ENCODE data around the gene CXCL12. TPM values are rescaled to one million over a fixed set of nuclear protein-coding genes. Genes with fewer than 3 reads are reported as not detected.

The CXCL12 gene
- total RNA-seq, 1 experiment from 2014 or later, result not detected

GRCh38 chr10:44347609-44348400 lies 37.1 kb downstream of the CXCL12 start:
- no peaks in the 10 kb centered on the region for H3K9me3 ChIP-seq (ENCODE audit: low read length)
- H4K20me1 ChIP-seq (ENCODE audit: insufficient read depth, low read depth, low read length), result no peaks in the 10 kb centered on the region
- H3K9me2 ChIP-seq (replicated peaks; ENCODE audit: insufficient read depth, low read length), result no peaks in the 10 kb centered on the region
- no peak overlapping the region for H3K4me3 ChIP-seq (ENCODE audit: low read length)
- no peaks in the 10 kb centered on the region for H3K36me3 ChIP-seq (ENCODE audit: insufficient read depth, low read length)
- H3K79me2 ChIP-seq (ENCODE audit: low read length), result no peaks in the 10 kb centered on the region
- H3K27me3 ChIP-seq (ENCODE audit: low read length), result 0 out of 2 replicates have a peak, but pooled peaks cover 2% of the 10 kb centered on the region
- H2AFZ ChIP-seq (ENCODE audit: low read length), result no peak overlapping the region
- H3K4me1 ChIP-seq (ENCODE audit: low read length), result peaks cover 9% of the 10 kb centered on the region
- no peak overlapping the region for H3K4me2 ChIP-seq (ENCODE audit: low read depth, low read length, poor library complexity, severe bottlenecking)
- no peak overlapping the region for H3K27ac ChIP-seq (ENCODE audit: low read length)
- H3K9ac ChIP-seq (ENCODE audit: low read length), result no peak overlapping the region
- DNase-seq, result no peak

- Histone ChIP-seq H3K9ac (ENCODE audit: low read length) (no peak overlapping the region), H3K4me1 (ENCODE audit: low read length) (no peaks in the 10 kb centered on the region), H3K9me3 (ENCODE audit: low read length) (no peaks in the 10 kb centered on the region), H3K79me2 (ENCODE audit: low read length) (no peaks in the 10 kb centered on the region), H3K4me3 (ENCODE audit: low read length) (no peak overlapping the region), H3K4me2 (ENCODE audit: low read depth, low read length, poor library complexity, severe bottlenecking) (no peak overlapping the region), H2AFZ (ENCODE audit: low read length) (no peak overlapping the region), H3K27ac (ENCODE audit: low read length) (no peak overlapping the region), H3K36me3 (ENCODE audit: insufficient read depth, low read length) (no peaks in the 10 kb centered on the region), H4K20me1 (ENCODE audit: insufficient read depth, low read depth, low read length) (no peaks in the 10 kb centered on the region), H3K27me3 (ENCODE audit: low read length) (0 out of 2 replicates have a peak, but pooled peaks cover under 1% of the 10 kb centered on the region), H3K9me2 (replicated peaks; ENCODE audit: insufficient read depth, low read length) (no peaks in the 10 kb centered on the region)
- no peak for DNase-seq
Observed at GRCh38 chr10:44344727-44345126, 40.2 kb downstream of the CXCL12 start.

GRCh38 chr10:44343843-44344242 lies 41.1 kb downstream of the CXCL12 start:
- Histone ChIP-seq H3K4me1 (ENCODE audit: low read length) (no peaks in the 10 kb centered on the region), H3K9me2 (replicated peaks; ENCODE audit: insufficient read depth, low read length) (no peaks in the 10 kb centered on the region), H3K79me2 (ENCODE audit: low read length) (no peaks in the 10 kb centered on the region), H3K36me3 (ENCODE audit: insufficient read depth, low read length) (no peaks in the 10 kb centered on the region), H3K4me3 (ENCODE audit: low read length) (no peak overlapping the region), H3K9me3 (ENCODE audit: low read length) (no peaks in the 10 kb centered on the region), H3K27ac (ENCODE audit: low read length) (no peak overlapping the region), H4K20me1 (ENCODE audit: insufficient read depth, low read depth, low read length) (no peaks in the 10 kb centered on the region), H3K9ac (ENCODE audit: low read length) (no peak overlapping the region), H2AFZ (ENCODE audit: low read length) (no peak overlapping the region), H3K27me3 (ENCODE audit: low read length) (no peaks in the 10 kb centered on the region), H3K4me2 (ENCODE audit: low read depth, low read length, poor library complexity, severe bottlenecking) (no peak overlapping the region)
- no peak for DNase-seq

- Histone ChIP-seq H3K4me3 (ENCODE audit: low read length) (no peak overlapping the region), H3K9ac (ENCODE audit: low read length) (no peak overlapping the region), H2AFZ (ENCODE audit: low read length) (no peak overlapping the region), H3K79me2 (ENCODE audit: low read length) (no peaks in the 10 kb centered on the region), H4K20me1 (ENCODE audit: insufficient read depth, low read depth, low read length) (no peaks in the 10 kb centered on the region), H3K36me3 (ENCODE audit: insufficient read depth, low read length) (no peaks in the 10 kb centered on the region), H3K9me2 (replicated peaks; ENCODE audit: insufficient read depth, low read length) (no peaks in the 10 kb centered on the region), H3K4me2 (ENCODE audit: low read depth, low read length, poor library complexity, severe bottlenecking) (no peak overlapping the region), H3K27me3 (ENCODE audit: low read length) (no peaks in the 10 kb centered on the region), H3K4me1 (ENCODE audit: low read length) (no peaks in the 10 kb centered on the region), H3K27ac (ENCODE audit: low read length) (no peak overlapping the region), H3K9me3 (ENCODE audit: low read length) (no peaks in the 10 kb centered on the region)
- no peak for DNase-seq
Observed at GRCh38 chr10:44341886-44342285, 43.0 kb downstream of the CXCL12 start.

GRCh38 chr10:44340557-44340956 lies 44.3 kb downstream of the CXCL12 start:
- no peaks in the 10 kb centered on the region for H3K27me3 ChIP-seq (ENCODE audit: low read length)
- no peaks in the 10 kb centered on the region for H4K20me1 ChIP-seq (ENCODE audit: insufficient read depth, low read depth, low read length)
- no peaks in the 10 kb centered on the region for H3K9me3 ChIP-seq (ENCODE audit: low read length)
- no peaks in the 10 kb centered on the region for H3K9me2 ChIP-seq (replicated peaks; ENCODE audit: insufficient read depth, low read length)
- H3K4me3 ChIP-seq (ENCODE audit: low read length), result no peak overlapping the region
- H3K27ac ChIP-seq (ENCODE audit: low read length), result no peak overlapping the region
- no peaks in the 10 kb centered on the region for H3K36me3 ChIP-seq (ENCODE audit: insufficient read depth, low read length)
- no peak overlapping the region for H3K4me2 ChIP-seq (ENCODE audit: low read depth, low read length, poor library complexity, severe bottlenecking)
- H3K79me2 ChIP-seq (ENCODE audit: low read length), result no peaks in the 10 kb centered on the region
- no peaks in the 10 kb centered on the region for H3K4me1 ChIP-seq (ENCODE audit: low read length)
- H3K9ac ChIP-seq (ENCODE audit: low read length), result no peak overlapping the region
- no peak overlapping the region for H2AFZ ChIP-seq (ENCODE audit: low read length)
- DNase-seq, result no peak

DNA sequence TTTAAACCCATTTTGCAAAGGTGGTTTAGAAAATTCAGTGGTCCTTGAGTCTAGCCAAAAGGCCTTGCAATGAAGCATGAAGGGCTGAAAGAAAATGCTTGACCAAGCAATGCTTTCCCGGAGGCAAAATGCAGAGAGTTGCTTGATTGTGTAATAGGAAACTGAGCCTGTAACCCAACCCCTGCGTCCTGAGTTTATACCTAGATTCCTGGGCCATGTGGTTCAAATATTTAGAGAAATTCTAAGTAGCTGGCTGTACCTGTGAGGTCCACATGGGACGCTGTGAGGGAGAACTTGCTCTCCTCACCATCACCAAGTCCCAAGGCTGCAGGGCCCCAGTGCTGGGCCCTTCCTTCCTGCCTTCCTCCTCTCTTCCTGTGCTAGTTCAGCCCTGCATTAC lies 45.7 kb downstream of the CXCL12 start:
- no peak overlapping the region for H3K27ac ChIP-seq (ENCODE audit: low read length)
- H3K27me3 ChIP-seq (ENCODE audit: low read length), result no peaks in the 10 kb centered on the region
- DNase-seq, result peak; percentile 43
- no peak overlapping the region for H3K4me2 ChIP-seq (ENCODE audit: low read depth, low read length, poor library complexity, severe bottlenecking)
- no peak overlapping the region for H2AFZ ChIP-seq (ENCODE audit: low read length)
- no peak overlapping the region for H3K9ac ChIP-seq (ENCODE audit: low read length)
- H4K20me1 ChIP-seq (ENCODE audit: insufficient read depth, low read depth, low read length), result no peaks in the 10 kb centered on the region
- no peaks in the 10 kb centered on the region for H3K9me3 ChIP-seq (ENCODE audit: low read length)
- no peaks in the 10 kb centered on the region for H3K79me2 ChIP-seq (ENCODE audit: low read length)
- no peaks in the 10 kb centered on the region for H3K9me2 ChIP-seq (replicated peaks; ENCODE audit: insufficient read depth, low read length)
- H3K36me3 ChIP-seq (ENCODE audit: insufficient read depth, low read length), result no peaks in the 10 kb centered on the region
- H3K4me1 ChIP-seq (ENCODE audit: low read length), result no peaks in the 10 kb centered on the region
- no peak overlapping the region for H3K4me3 ChIP-seq (ENCODE audit: low read length)

GRCh38 chr10:44337081-44337480 lies 47.8 kb downstream of the CXCL12 start:
- Histone ChIP-seq H3K9ac (ENCODE audit: low read length) (no peak overlapping the region), H2AFZ (ENCODE audit: low read length) (no peak overlapping the region), H3K27me3 (ENCODE audit: low read length) (no peaks in the 10 kb centered on the region), H3K4me2 (ENCODE audit: low read depth, low read length, poor library complexity, severe bottlenecking) (no peak overlapping the region), H4K20me1 (ENCODE audit: insufficient read depth, low read depth, low read length) (no peaks in the 10 kb centered on the region), H3K4me1 (ENCODE audit: low read length) (no peaks in the 10 kb centered on the region), H3K79me2 (ENCODE audit: low read length) (no peaks in the 10 kb centered on the region), H3K4me3 (ENCODE audit: low read length) (no peak overlapping the region), H3K9me2 (replicated peaks; ENCODE audit: insufficient read depth, low read length) (no peaks in the 10 kb centered on the region), H3K27ac (ENCODE audit: low read length) (no peak overlapping the region), H3K9me3 (ENCODE audit: low read length) (no peaks in the 10 kb centered on the region), H3K36me3 (ENCODE audit: insufficient read depth, low read length) (no peaks in the 10 kb centered on the region)
- DNase-seq, result no peak

GRCh38 chr10:44335330-44336021 lies 49.4 kb downstream of the CXCL12 start:
- Histone ChIP-seq H3K9me3 (ENCODE audit: low read length) (no peaks in the 10 kb centered on the region), H3K4me3 (ENCODE audit: low read length) (no peak overlapping the region), H3K79me2 (ENCODE audit: low read length) (no peaks in the 10 kb centered on the region), H2AFZ (ENCODE audit: low read length) (no peak overlapping the region), H3K36me3 (ENCODE audit: insufficient read depth, low read length) (no peaks in the 10 kb centered on the region), H3K9ac (ENCODE audit: low read length) (no peak overlapping the region), H3K4me2 (ENCODE audit: low read depth, low read length, poor library complexity, severe bottlenecking) (no peak overlapping the region), H3K4me1 (ENCODE audit: low read length) (no peaks in the 10 kb centered on the region), H3K9me2 (replicated peaks; ENCODE audit: insufficient read depth, low read length) (no peaks in the 10 kb centered on the region), H4K20me1 (ENCODE audit: insufficient read depth, low read depth, low read length) (no peaks in the 10 kb centered on the region), H3K27me3 (ENCODE audit: low read length) (no peaks in the 10 kb centered on the region), H3K27ac (ENCODE audit: low read length) (no peak overlapping the region)
- no peak for DNase-seq

Data from Karpas-422 (cell line).